A673 (cell line): ENCODE data around the gene VSIR.

ENCODE experiments used
- CTCF ChIP-seq: fragments of 300-800, 200-600 bp; sonication (generic); conservative IDR thresholded peaks from 2 replicates; pipeline ENCODE4 v1.5.1; 2017; ENCODE audit warnings: low read depth, mild to moderate bottlenecking, antibody characterized with exemption, low read length, moderate library complexity, mixed read lengths
- EZH2 ChIP-seq: fragments of 200-600 bp; sonication (generic); IDR thresholded peaks from 2 replicates; pipeline ENCODE4 v1.6.1; 2017; ENCODE audit warnings: borderline replicate concordance, low read depth, mild to moderate bottlenecking, mixed read lengths, antibody characterized with exemption, low read length; ENCODE audit not compliant: poor library complexity, severe bottlenecking

- TF ChIP-seq CTCF (no peak), EZH2 (no peak)
Measured at GRCh38 chr10:71799608-71800453, 26.5 kb upstream of the VSIR start.
